WTC11 (cell line): ENCODE measurements around the gene STAT3. TPM values are rescaled to one million over a fixed set of nuclear protein-coding genes. Genes with fewer than 3 reads are reported as not detected.
A peak's percentile ranks its signal among the peaks of the same experiment; 100 is the strongest.

Experiments
- ATAC-seq: fragments of 200-7000 bp; cut with Tn5 transposase; 2 replicates; pipeline ENCODE4 v1.10.0; 2021; ENCODE audit warnings: mild to moderate bottlenecking, moderate library complexity
- CTCF ChIA-PET: fragments of 300-600 bp; sonication (Branson Sonifier 250); formaldehyde crosslinking; loops from one replicate; lab custom pipeline; 2021; ENCODE audit warnings: antibody characterized with exemption; lab: Charles Lee
- POLR2A ChIA-PET: fragments of 350-600 bp; sonication (Branson Sonifier 250); formaldehyde crosslinking; loops from one replicate; lab custom pipeline; 2021; ENCODE audit warnings: antibody characterized with exemption; lab: Charles Lee
- DNase-seq: peaks from one replicate; pipeline ENCODE4 v3.0.0; 2021; ENCODE audit warnings: low spot score
- H3K27ac Mint-ChIP-seq: 2 replicates; pipeline ENCODE4 v1.8.0; 2021; ENCODE audit warnings: mixed read lengths
- H3K27me3 Mint-ChIP-seq: 2 replicates; pipeline ENCODE4 v1.8.0; 2021; ENCODE audit warnings: low read depth, mild to moderate bottlenecking, moderate library complexity, mixed read lengths
- H3K36me3 Mint-ChIP-seq: 2 replicates; pipeline ENCODE4 v1.8.0; 2021; ENCODE audit warnings: mixed read lengths
- H3K4me1 Mint-ChIP-seq: 2 replicates; pipeline ENCODE4 v1.8.0; 2022; ENCODE audit warnings: mixed read lengths
- H3K4me3 Mint-ChIP-seq: 2 replicates; pipeline ENCODE4 v1.8.0; 2021; ENCODE audit warnings: mild to moderate bottlenecking, moderate library complexity, mixed read lengths
- H3K9me3 Mint-ChIP-seq: 2 replicates; pipeline ENCODE4 v1.8.0; 2021; ENCODE audit warnings: mixed read lengths
- AR ChIP-seq: fragments of 250-450 bp; sonication (Bioruptor Pico); IDR thresholded peaks from 2 replicates; pipeline ENCODE4 v1.9.0; 2021; ENCODE audit warnings: mild to moderate bottlenecking
- CTCF ChIP-seq: fragments of 200-600 bp; IDR thresholded peaks from 2 replicates; pipeline ENCODE4 v1.8.0; 2022; ENCODE audit warnings: antibody characterized with exemption
- ELF4 ChIP-seq: sonication (generic); formaldehyde crosslinking; IDR thresholded peaks from 2 replicates; pipeline ENCODE4 v1.8.1; 2022; ENCODE audit warnings: low read depth, mild to moderate bottlenecking, moderate library complexity, missing genetic modification reagents
- EMX1 ChIP-seq: fragments of 250-450 bp; sonication (Bioruptor Pico); IDR thresholded peaks from 2 replicates; pipeline ENCODE4 v1.8.0; 2021; ENCODE audit warnings: mild to moderate bottlenecking
- IRF2 ChIP-seq: sonication (generic); formaldehyde crosslinking; IDR thresholded peaks from 2 replicates; pipeline ENCODE4 v1.8.0; 2022; ENCODE audit warnings: low read depth, missing genetic modification reagents, borderline replicate concordance
- JUN ChIP-seq: sonication (generic); formaldehyde crosslinking; IDR thresholded peaks from 2 replicates; pipeline ENCODE4 v1.8.0; 2023; ENCODE audit warnings: mild to moderate bottlenecking, missing genetic modification reagents
- MAX ChIP-seq: sonication (generic); formaldehyde crosslinking; IDR thresholded peaks from 2 replicates; pipeline ENCODE4 v1.8.0; 2022; ENCODE audit warnings: mild to moderate bottlenecking, missing genetic modification reagents
- MLX ChIP-seq: sonication (generic); formaldehyde crosslinking; IDR thresholded peaks from 2 replicates; pipeline ENCODE4 v1.8.1; 2023; ENCODE audit warnings: mild to moderate bottlenecking, missing genetic modification reagents, moderate library complexity
- PRRX2 ChIP-seq: fragments of 250-450 bp; sonication (Bioruptor Pico); IDR thresholded peaks from 2 replicates; pipeline ENCODE4 v1.8.0; 2021; ENCODE audit warnings: mild to moderate bottlenecking
- SMAD4 ChIP-seq: sonication (generic); formaldehyde crosslinking; IDR thresholded peaks from 2 replicates; pipeline ENCODE4 v1.8.0; 2022; ENCODE audit warnings: mild to moderate bottlenecking, missing genetic modification reagents
- TCF7 ChIP-seq: sonication (generic); formaldehyde crosslinking; IDR thresholded peaks from 2 replicates; pipeline ENCODE4 v1.8.0; 2022; ENCODE audit warnings: mild to moderate bottlenecking, low read depth, missing genetic modification reagents, moderate library complexity
- USF2 ChIP-seq: sonication (generic); formaldehyde crosslinking; IDR thresholded peaks from 2 replicates; pipeline ENCODE4 v1.8.1; 2023; ENCODE audit warnings: mild to moderate bottlenecking, missing genetic modification reagents, moderate library complexity
- ZBTB21 ChIP-seq: sonication (generic); formaldehyde crosslinking; IDR thresholded peaks from 2 replicates; pipeline ENCODE4 v1.8.1; 2023; ENCODE audit warnings: mild to moderate bottlenecking, missing genetic modification reagents, borderline replicate concordance
- ZNF423 ChIP-seq: fragments of 250-450 bp; sonication (Bioruptor Pico); IDR thresholded peaks from 2 replicates; pipeline ENCODE4 v2.1.2; 2022; ENCODE audit warnings: mild to moderate bottlenecking, moderate library complexity
- ZNF512 ChIP-seq: sonication (generic); formaldehyde crosslinking; IDR thresholded peaks from 2 replicates; pipeline ENCODE4 v1.8.1; 2022; ENCODE audit warnings: missing genetic modification reagents, borderline replicate concordance
- ZNF671 ChIP-seq: fragments of 250-450 bp; sonication (Bioruptor Pico); IDR thresholded peaks from 2 replicates; pipeline ENCODE4 v1.8.0; 2021; ENCODE audit warnings: mild to moderate bottlenecking
- total RNA-seq: library from RNA; stranded (reverse); gene quantifications from 3 replicates; pipeline ENCODE4 v1.2.3, GENCODE V29; 2021

Gene STAT3
- total RNA-seq, 1 experiment from 2014 or later = 98.0 TPM

GRCh38 chr17:42424991-42425610, 36.9 kb upstream of the STAT3 start:
- Mint-ChIP-seq H3K27me3 (peaks cover 52% of the 10 kb centered on the region), H3K9me3 (no peaks in the 10 kb centered on the region), H3K27ac (no peak overlapping the region), H3K4me1 (peaks cover 33% of the 10 kb centered on the region), H3K36me3 (no peaks in the 10 kb centered on the region), H3K4me3 (no peak overlapping the region)
- DNase-seq (no peak), ATAC-seq (no peak)
- CTCF ChIA-PET = interaction anchor here (0.5 to 3.0 kb wide), 5 partner anchors 13 to 102 kb away, joined by 3 to 30 read pairs (median 5); no protein-coding TSS in a partner anchor
- POLR2A ChIA-PET = no interaction called here
- TF ChIP-seq USF2 (no peak), ZNF423 (CRISPR knock-in tag) (no peak), AR (no peak), ELF4 (CRISPR knock-in tag) (no peak), JUN (CRISPR knock-in tag) (no peak), CTCF (no peak), ZBTB21 (CRISPR knock-in tag) (no peak)

GRCh38 chr17:42423766-42424165, 35.5 kb upstream of the STAT3 start:
- Mint-ChIP-seq H3K4me3 (peak overlapping the region; percentile 95), H3K4me1 (peaks cover 38% of the 10 kb centered on the region), H3K27ac (no peak overlapping the region), H3K36me3 (no peaks in the 10 kb centered on the region), H3K27me3 (peaks cover 57% of the 10 kb centered on the region), H3K9me3 (no peaks in the 10 kb centered on the region)
- TF ChIP-seq ZNF423 (CRISPR knock-in tag) (no peak), JUN (CRISPR knock-in tag) (no peak), MAX (CRISPR knock-in tag) (no peak), ZNF671 (CRISPR knock-in tag) (no peak), TCF7 (CRISPR knock-in tag) (no peak), IRF2 (CRISPR knock-in tag) (no peak), PRRX2 (CRISPR knock-in tag) (no peak), SMAD4 (CRISPR knock-in tag) (no peak), ZNF512 (CRISPR knock-in tag) (no peak), EMX1 (no peak), MLX (CRISPR knock-in tag) (no peak)
- ChIA-PET CTCF (interaction anchor here (0.6 to 3.0 kb wide), 20 partner anchors 8 to 340 kb away, joined by 3 to 40 read pairs (median 6); partner anchors contain the start of genes NAGLU and STAT3), POLR2A (interaction anchor here (0.5 to 1.6 kb wide), 11 partner anchors 9 to 638 kb away, joined by 3 to 23 read pairs (median 3); partner anchors contain the start of gene STAT3)
- no peak for DNase-seq
- ATAC-seq = no peak
